Measurements from ENCODE around the gene LIPC. TPM values are rescaled to one million over a fixed set of nuclear protein-coding genes. Genes with fewer than 3 reads are reported as not detected.

Gene LIPC
- total and polyA plus RNA-seq, 2 donors (not counting 3 experiments of a cell fraction or from before 2014, with no cell fraction given) = not detected

- Histone ChIP-seq H2AFZ (ENCODE audit: low read depth, low read length) (peak overlapping the region; percentile 93), H3K4me1 (ENCODE audit: control insufficient read depth, extremely low read depth, insufficient read depth, low read length) (peaks cover 27% of the 10 kb centered on the region), H3K4me2 (ENCODE audit: insufficient read depth, low read length) (peak overlapping the region; percentile 48), H3K9me1 (replicated peaks; ENCODE audit: control insufficient read depth, extremely low read depth, insufficient read depth, low read length) (no peaks in the 10 kb centered on the region), H3K79me2 (ENCODE audit: control insufficient read depth, insufficient read depth, low read length) (no peaks in the 10 kb centered on the region), H4K20me1 (replicated peaks; ENCODE audit: control insufficient read depth, extremely low read depth, insufficient read depth, low read length) (no peaks in the 10 kb centered on the region), H3K27me3 (ENCODE audit: control insufficient read depth in 2 of 2, insufficient read depth in 2 of 2, low read length in 2 of 2) (no peaks in the 10 kb centered on the region), H3K9me3 (replicated peaks; ENCODE audit: control insufficient read depth, insufficient read depth, low read length) (no peaks in the 10 kb centered on the region), H3K9ac (replicated peaks; ENCODE audit: extremely low read depth, insufficient read depth, low read length) (peak overlapping the region; percentile 58), H3K36me3 (ENCODE audit: control insufficient read depth in 2 of 2, extremely low read depth in 1 of 2, insufficient read depth in 2 of 2, low read length in 2 of 2) (no peaks in the 10 kb centered on the region), H3K4me3 (replicated peaks in 1 of 3; ENCODE audit: insufficient read depth in 1 of 3, low read depth in 1 of 3, low read length in 3 of 3) (no peak overlapping the region), H3K27ac (ENCODE audit: insufficient read depth, low read depth, low read length) (peak overlapping the region; percentile 72)
- TF ChIP-seq POLR2AphosphoS5 (IDR thresholded peaks at IDR 0.05; ENCODE audit: insufficient read depth, low read depth, low read length) (no peak), MAX (IDR thresholded peaks at IDR 0.05; ENCODE audit: insufficient read depth, insufficient read length) (no peak), CTCF (IDR thresholded peaks at IDR 0.05; ENCODE audit: extremely low read depth in 1 of 2, insufficient read depth in 1 of 2, low read depth in 1 of 2, low read length in 2 of 2) (no peak), EZH2 (IDR thresholded peaks at IDR 0.05; ENCODE audit: borderline replicate concordance, low read depth, low read length, severe bottlenecking) (no peak), JUN (IDR thresholded peaks at IDR 0.05; ENCODE audit: borderline replicate concordance, insufficient read depth, insufficient read length, low read depth) (no peak), GATA2 (IDR thresholded peaks at IDR 0.05; ENCODE audit: insufficient read depth, insufficient read length, low read depth, low read length) (no peak), MYC (IDR thresholded peaks at IDR 0.05; ENCODE audit: low read depth, low read length) (no peak), FOS (IDR thresholded peaks at IDR 0.05; ENCODE audit: borderline replicate concordance, insufficient read depth, low read length) (no peak), POLR2A (IDR thresholded peaks at IDR 0.05; ENCODE audit: low read depth, low read length) (no peak)
- TSS peak; percentile 92 for BruUV-seq (replicated peaks)
- dilution Hi-C loops (cut with MboI; ENCODE audit: extremely low pct_ligation_motif_present, low sequenced_read_pairs) = no loop called here
- CTCF ChIA-PET = interaction anchor here (0.7 to 2.0 kb wide), 6 partner anchors 11 to 251 kb away, joined by 3 to 9 read pairs (median 4); no protein-coding TSS in a partner anchor
- peak; percentile 71 for FAIRE-seq
- POLR2A ChIA-PET = interaction anchor here (0.6 kb wide), 1 partner anchor 173 kb away, joined by 5 read pairs; no protein-coding TSS in a partner anchor
- peak; percentile 57 for DNase-seq (ENCODE audit: low read depth, low spot score)
- intact Hi-C loops (cut with micrococcal nuclease) = loop anchor here (1.0 to 5.0 kb wide), 3 partner anchors 26 to 64 kb away; no protein-coding TSS in a partner anchor
Measured at GRCh38 chr15:58520936-58521292, 89.1 kb downstream of the LIPC start.

All from endothelial cell of umbilical vein (primary cell).